ENCODE measurements around the gene POC1A.

POC1A gene

DNA sequence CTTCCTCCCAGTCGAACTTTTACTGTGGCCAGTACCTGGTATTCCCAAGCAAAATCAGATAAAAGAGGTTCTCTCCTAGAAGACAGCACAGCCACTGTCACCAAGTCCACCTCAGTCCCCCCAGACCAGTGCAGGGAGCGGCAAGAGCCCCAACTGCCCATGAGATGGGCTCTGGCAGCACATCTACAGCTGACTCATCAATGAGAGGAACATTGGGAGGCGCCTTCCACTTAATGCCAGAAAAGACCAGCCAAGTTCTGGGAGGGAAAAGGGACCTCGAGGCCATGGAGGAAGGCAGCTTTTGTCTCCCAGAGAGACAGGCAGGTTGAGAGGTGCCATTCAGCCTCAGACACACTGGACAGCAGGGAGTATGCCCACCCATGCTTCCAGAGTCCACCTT, 28.2 kb downstream of the POC1A start:
- Histone ChIP-seq H3K9me2 (replicated peaks; ENCODE audit: control insufficient read depth, low read length) (no peaks in the 10 kb centered on the region), H3K4me2 (ENCODE audit: low read length) (no peak overlapping the region), H3K9me3 (ENCODE audit: control insufficient read depth, insufficient read depth, low read length) (no peaks in the 10 kb centered on the region), H3K27ac (ENCODE audit: low read depth, low read length) (no peak overlapping the region), H3K4me1 (ENCODE audit: control insufficient read depth, low read length) (peaks cover 31% of the 10 kb centered on the region), H3K4me3 (ENCODE audit: low read length) (no peak overlapping the region), H3K36me3 (ENCODE audit: control insufficient read depth, low read length) (peaks cover 44% of the 10 kb centered on the region), H4K20me1 (ENCODE audit: control insufficient read depth, insufficient read depth, low read depth, low read length) (no peaks in the 10 kb centered on the region), H3K79me2 (ENCODE audit: control insufficient read depth, low read length) (no peaks in the 10 kb centered on the region), H3K27me3 (ENCODE audit: control insufficient read depth, low read length) (no peaks in the 10 kb centered on the region), H3F3A (ENCODE audit: control insufficient read depth, insufficient read depth) (peaks cover 26% of the 10 kb centered on the region)
- no peak for TF ChIP-seq EZH2phosphoT487 (IDR thresholded peaks at IDR 0.05; ENCODE audit: borderline replicate concordance, low read length)
- no peak for TF ChIP-seq CTCF (IDR thresholded peaks at IDR 0.05; ENCODE audit: low read depth, low read length, poor library complexity, severe bottlenecking)

- H3K36me3 ChIP-seq (ENCODE audit: control insufficient read depth, low read length): peaks cover 56% of the 10 kb centered on the region
- no peaks in the 10 kb centered on the region for H3K9me2 ChIP-seq (replicated peaks; ENCODE audit: control insufficient read depth, low read length)
- H3K27ac ChIP-seq (ENCODE audit: low read depth, low read length): no peak overlapping the region
- no peaks in the 10 kb centered on the region for H3K79me2 ChIP-seq (ENCODE audit: control insufficient read depth, low read length)
- no peaks in the 10 kb centered on the region for H3K9me3 ChIP-seq (ENCODE audit: control insufficient read depth, insufficient read depth, low read length)
- peaks cover 26% of the 10 kb centered on the region for H3F3A ChIP-seq (ENCODE audit: control insufficient read depth, insufficient read depth)
- TF ChIP-seq CTCF (IDR thresholded peaks at IDR 0.05; ENCODE audit: low read depth, low read length, poor library complexity, severe bottlenecking) (no peak), EZH2phosphoT487 (IDR thresholded peaks at IDR 0.05; ENCODE audit: borderline replicate concordance, low read length) (no peak)
- H3K4me2 ChIP-seq (ENCODE audit: low read length): no peak overlapping the region
- H3K27me3 ChIP-seq (ENCODE audit: control insufficient read depth, low read length): no peaks in the 10 kb centered on the region
- H3K4me3 ChIP-seq (ENCODE audit: low read length): no peak overlapping the region
- H3K4me1 ChIP-seq (ENCODE audit: control insufficient read depth, low read length): peaks cover 44% of the 10 kb centered on the region
- no peaks in the 10 kb centered on the region for H4K20me1 ChIP-seq (ENCODE audit: control insufficient read depth, insufficient read depth, low read depth, low read length)
Observed at GRCh38 chr3:52124766-52125165, 29.5 kb downstream of the POC1A start.

GRCh38 chr3:52124126-52124525, 30.1 kb downstream of the POC1A start:
- Histone ChIP-seq H3K4me1 (ENCODE audit: control insufficient read depth, low read length) (peaks cover 44% of the 10 kb centered on the region), H3K4me3 (ENCODE audit: low read length) (no peak overlapping the region), H4K20me1 (ENCODE audit: control insufficient read depth, insufficient read depth, low read depth, low read length) (no peaks in the 10 kb centered on the region), H3K9me3 (ENCODE audit: control insufficient read depth, insufficient read depth, low read length) (no peaks in the 10 kb centered on the region), H3K9me2 (replicated peaks; ENCODE audit: control insufficient read depth, low read length) (no peaks in the 10 kb centered on the region), H3K27me3 (ENCODE audit: control insufficient read depth, low read length) (no peaks in the 10 kb centered on the region), H3K36me3 (ENCODE audit: control insufficient read depth, low read length) (peaks cover 63% of the 10 kb centered on the region), H3K27ac (ENCODE audit: low read depth, low read length) (no peak overlapping the region), H3F3A (ENCODE audit: control insufficient read depth, insufficient read depth) (peaks cover 26% of the 10 kb centered on the region), H3K79me2 (ENCODE audit: control insufficient read depth, low read length) (no peaks in the 10 kb centered on the region), H3K4me2 (ENCODE audit: low read length) (no peak overlapping the region)
- no peak for TF ChIP-seq CTCF (IDR thresholded peaks at IDR 0.05; ENCODE audit: low read depth, low read length, poor library complexity, severe bottlenecking)
- no peak for TF ChIP-seq EZH2phosphoT487 (IDR thresholded peaks at IDR 0.05; ENCODE audit: borderline replicate concordance, low read length)
